OCI-LY7 (cell line): ENCODE data around the gene KPNA4. TPM values are rescaled to one million over a fixed set of nuclear protein-coding genes. Genes with fewer than 3 reads are reported as not detected.

Experiments
- BruUV-seq: library from RNA; stranded (reverse); fragments of 400-500 nt; replicated peaks from 2 replicates; lab custom pipeline; 2021; lab: Mats Ljungman, UMichigan
- CTCF ChIA-PET: fragments of 300-600 bp; sonication (Branson Sonifier 250); formaldehyde crosslinking; loops from one replicate; lab custom pipeline; 2022; ENCODE audit warnings: antibody characterized with exemption; ENCODE audit not compliant: unreplicated experiment; lab: Charles Lee
- POLR2A ChIA-PET: fragments of 300-600 bp; sonication (Branson Sonifier 250); formaldehyde crosslinking; loops from one replicate; lab custom pipeline; 2022; ENCODE audit warnings: antibody characterized with exemption; lab: Charles Lee
- DNase-seq: peaks from one replicate; pipeline ENCODE4 v3.0.0-alpha.2; 2015; ENCODE audit warnings: low spot score
- H2AFZ ChIP-seq: fragments of 200-600 bp; sonication (generic), shearing (Covaris generic); 2 replicates; pipeline ENCODE4 v1.6.1; 2014; ENCODE audit warnings: mild to moderate bottlenecking, antibody characterized with exemption, low read length, moderate library complexity
- H3K27ac ChIP-seq: fragments of 200-600 bp; sonication (generic); 2 replicates; pipeline ENCODE4 v1.5.1; 2014; ENCODE audit warnings: mixed run types, low read depth, mild to moderate bottlenecking, moderate library complexity, low read length, inconsistent platforms; ENCODE audit not compliant: poor library complexity, severe bottlenecking
- H3K36me3 ChIP-seq: fragments of 200-600 bp; sonication (generic); 2 replicates; pipeline ENCODE4 v1.6.1; 2014; ENCODE audit warnings: mild to moderate bottlenecking, antibody characterized with exemption, low read length, moderate library complexity, mixed read lengths; ENCODE audit not compliant: insufficient read depth
- H3K4me1 ChIP-seq: fragments of 200-600 bp; sonication (generic); 2 replicates; pipeline ENCODE4 v1.5.1; 2014; ENCODE audit warnings: mild to moderate bottlenecking, low read length; ENCODE audit not compliant: insufficient read depth, poor library complexity, severe bottlenecking
- H3K4me2 ChIP-seq: fragments of 200-600 bp; sonication (generic); 2 replicates; pipeline ENCODE4 v1.6.1; 2014; ENCODE audit warnings: mild to moderate bottlenecking, low read length
- H3K4me3 ChIP-seq: fragments of 200-600 bp; sonication (generic); 2 replicates; pipeline ENCODE4 v1.5.1; 2014; ENCODE audit warnings: mild to moderate bottlenecking, low read depth, low read length; ENCODE audit not compliant: poor library complexity, severe bottlenecking
- H3K79me2 ChIP-seq: fragments of 200-600 bp; sonication (generic); 2 replicates; pipeline ENCODE4 v1.6.1; 2016; ENCODE audit warnings: low read depth, mild to moderate bottlenecking, low read length, moderate library complexity, mixed read lengths; ENCODE audit not compliant: insufficient read depth
- H3K9me2 ChIP-seq: fragments of 200-600 bp; sonication (generic); 2 replicates; pipeline ENCODE4 v1.6.1; 2016; ENCODE audit warnings: mild to moderate bottlenecking, low read length, mixed read lengths; ENCODE audit not compliant: insufficient read depth
- H3K9me3 ChIP-seq: fragments of 200-600 bp; sonication (generic); 2 replicates; pipeline ENCODE4 v1.6.1; 2014; ENCODE audit warnings: mild to moderate bottlenecking, mixed run types, low read length, mixed read lengths
- H4K20me1 ChIP-seq: fragments of 200-600 bp; sonication (generic); 2 replicates; pipeline ENCODE4 v1.6.1; 2014; ENCODE audit warnings: mild to moderate bottlenecking, antibody characterized with exemption, low read length, moderate library complexity, mixed read lengths; ENCODE audit not compliant: insufficient read depth
- CTCF ChIP-seq: fragments of 200-600 bp; sonication (generic); conservative IDR thresholded peaks from 2 replicates; pipeline ENCODE4 v1.5.1; 2014; ENCODE audit warnings: mild to moderate bottlenecking, antibody characterized with exemption, low read length, moderate library complexity, mixed read lengths
- EZH2phosphoT487 ChIP-seq: fragments of 200-600 bp; sonication (generic); IDR thresholded peaks from 2 replicates; pipeline ENCODE4 v1.6.1; 2018; ENCODE audit warnings: low read depth, borderline replicate concordance, mild to moderate bottlenecking, mixed run types, antibody characterized with exemption, low read length, moderate library complexity, mixed read lengths
- intact Hi-C: fragments of 100-400 bp; cut with micrococcal nuclease; formaldehyde crosslinking; loops from one replicate; pipeline ENCODE4 v1.10.0; 2022; ENCODE audit not compliant: unreplicated experiment
- total RNA-seq, 2 experiments: library from RNA; depleted of rRNA in 1 of 2; stranded (reverse); fragments of >200 nt in 1 of 2; shearing (Covaris generic) in 1 of 2; gene quantifications; 2 replicates each; pipeline ENCODE4 v1.2.3, GENCODE V29; 2014 to 2022

KPNA4 gene
- total RNA-seq, 2 experiments from 2014 or later: 15.7 to 46.3 TPM

- POLR2A ChIA-PET: interaction anchor here (0.5 to 2.4 kb wide), 22 partner anchors 10 to 377 kb away, joined by 3 to 14 read pairs (median 4); partner anchors contain the start of gene IFT80
- no peak for TF ChIP-seq EZH2phosphoT487
- no peak for TF ChIP-seq CTCF
- Histone ChIP-seq H4K20me1 (no peaks in the 10 kb centered on the region), H3K4me2 (peak overlapping the region; percentile 71), H3K4me3 (peak overlapping the region; percentile 86), H3K27ac (peak overlapping the region; percentile 88), H3K36me3 (peaks cover 41% of the 10 kb centered on the region), H3K9me2 (no peaks in the 10 kb centered on the region), H3K9me3 (peaks cover 12% of the 10 kb centered on the region; the same call in 1 of the 2 replicates), H3K79me2 (peaks cover 52% of the 10 kb centered on the region), H3K4me1 (peaks cover 27% of the 10 kb centered on the region), H2AFZ (peak overlapping the region; percentile 66)
- DNase-seq: peak; percentile 70
- intact Hi-C loops: loop anchor here (1.0 to 10.0 kb wide), 4 partner anchors 50 to 776 kb away; partner anchors contain the start of genes IFT80, KPNA4, NMD3 and PPM1L
- CTCF ChIA-PET: no interaction called here
- TSS peak; percentile 63 for BruUV-seq
These were observed 116.3 kb downstream of the KPNA4 start for GRCh38 chr3:160448845-160449635.

- TF ChIP-seq EZH2phosphoT487: no peak
- H3K4me1 ChIP-seq: peaks cover 27% of the 10 kb centered on the region
- H3K9me2 ChIP-seq: no peaks in the 10 kb centered on the region
- intact Hi-C loops: loop anchor here (10.0 kb wide), 1 partner anchor 777 kb away; the partner anchor contains the start of gene NMD3
- ChIA-PET POLR2A (interaction anchor here (0.7 to 3.6 kb wide), 4 partner anchors 11 to 307 kb away, joined by 3 to 22 read pairs (median 4); no protein-coding TSS in a partner anchor), CTCF (no interaction called here)
- H4K20me1 ChIP-seq: no peaks in the 10 kb centered on the region
- no peak for DNase-seq
- no peak overlapping the region for H3K27ac ChIP-seq
- no peak overlapping the region for H2AFZ ChIP-seq
- no TSS peak for BruUV-seq
- peak overlapping the region; percentile 71 for H3K4me2 ChIP-seq
- peaks cover 21% of the 10 kb centered on the region; the same call in 1 of the 2 replicates for H3K9me3 ChIP-seq
- peak overlapping the region; percentile 86 for H3K4me3 ChIP-seq
- peaks cover 56% of the 10 kb centered on the region for H3K36me3 ChIP-seq
- H3K79me2 ChIP-seq: peaks cover 67% of the 10 kb centered on the region
These were observed 117.8 kb downstream of the KPNA4 start for GRCh38 chr3:160447544-160447943.

GRCh38 chr3:160446522-160447056, 118.8 kb downstream of the KPNA4 start:
- peaks cover 21% of the 10 kb centered on the region; the same call in 1 of the 2 replicates for H3K9me3 ChIP-seq
- ChIA-PET CTCF (no interaction called here), POLR2A (interaction anchor here (0.7 to 3.6 kb wide), 2 partner anchors 10 to 34 kb away, joined by 3 to 22 read pairs; no protein-coding TSS in a partner anchor)
- no peaks in the 10 kb centered on the region for H3K9me2 ChIP-seq
- H3K27ac ChIP-seq: no peak overlapping the region
- H4K20me1 ChIP-seq: no peaks in the 10 kb centered on the region
- TF ChIP-seq EZH2phosphoT487 (no peak), CTCF (no peak)
- H3K4me3 ChIP-seq: peak overlapping the region; percentile 86
- peaks cover 65% of the 10 kb centered on the region for H3K36me3 ChIP-seq
- H2AFZ ChIP-seq: no peak overlapping the region
- peak overlapping the region; percentile 71 for H3K4me2 ChIP-seq
- intact Hi-C loops: loop anchor here (10.0 kb wide), 1 partner anchor 778 kb away; the partner anchor contains the start of gene NMD3
- BruUV-seq: no TSS peak
- DNase-seq: no peak
- H3K79me2 ChIP-seq: peaks cover 76% of the 10 kb centered on the region
- peaks cover 27% of the 10 kb centered on the region for H3K4me1 ChIP-seq
